IPS-15b (cell line): ENCODE results near the gene CCDC85C.

Source experiments
- H3K27me3 ChIP-seq: one replicate; pipeline ENCODE4 v1.6.1; 2013; ENCODE audit warnings: low read length; ENCODE audit not compliant: control insufficient read depth, insufficient read depth
- H3K36me3 ChIP-seq: one replicate; pipeline ENCODE4 v1.6.1; 2013; ENCODE audit warnings: low read length; ENCODE audit not compliant: control insufficient read depth, insufficient read depth
- H3K4me1 ChIP-seq: one replicate; pipeline ENCODE4 v1.6.1; 2013; ENCODE audit warnings: mild to moderate bottlenecking, low read length; ENCODE audit not compliant: control insufficient read depth, insufficient read depth
- H3K4me3 ChIP-seq: one replicate; pipeline ENCODE4 v1.5.1; 2013; ENCODE audit warnings: low read depth, low read length
- H3K9ac ChIP-seq: one replicate; pipeline ENCODE4 v1.6.1; 2013; ENCODE audit warnings: low read depth, mild to moderate bottlenecking, low read length
- H3K9me3 ChIP-seq: one replicate; pipeline ENCODE4 v1.6.1; 2013; ENCODE audit warnings: mild to moderate bottlenecking, low read length; ENCODE audit not compliant: control insufficient read depth, insufficient read depth

The CCDC85C gene

GRCh38 chr14:99627510-99628381 is 23.7 kb upstream of the CCDC85C start:
- H3K9ac ChIP-seq: no peak overlapping the region
- no peak overlapping the region for H3K4me3 ChIP-seq
- H3K4me1 ChIP-seq: no peaks in the 10 kb centered on the region
- H3K36me3 ChIP-seq: no peaks in the 10 kb centered on the region
- no peaks in the 10 kb centered on the region for H3K27me3 ChIP-seq
- H3K9me3 ChIP-seq: no peaks in the 10 kb centered on the region

GRCh38 chr14:99627100-99627499 is 23.1 kb upstream of the CCDC85C start:
- Histone ChIP-seq H3K36me3 (no peaks in the 10 kb centered on the region), H3K9ac (no peak overlapping the region), H3K27me3 (no peaks in the 10 kb centered on the region), H3K4me3 (no peak overlapping the region), H3K4me1 (no peaks in the 10 kb centered on the region), H3K9me3 (no peaks in the 10 kb centered on the region)

GRCh38 chr14:99626041-99626648 is 22.1 kb upstream of the CCDC85C start:
- Histone ChIP-seq H3K4me3 (no peak overlapping the region), H3K27me3 (no peaks in the 10 kb centered on the region), H3K4me1 (no peaks in the 10 kb centered on the region), H3K36me3 (no peaks in the 10 kb centered on the region), H3K9me3 (no peaks in the 10 kb centered on the region), H3K9ac (no peak overlapping the region)

- no peaks in the 10 kb centered on the region for H3K36me3 ChIP-seq
- no peak overlapping the region for H3K9ac ChIP-seq
- no peaks in the 10 kb centered on the region for H3K4me1 ChIP-seq
- H3K27me3 ChIP-seq: no peaks in the 10 kb centered on the region
- H3K9me3 ChIP-seq: no peaks in the 10 kb centered on the region
- H3K4me3 ChIP-seq: no peak overlapping the region
Measured at GRCh38 chr14:99625476-99625875, 21.5 kb upstream of the CCDC85C start.

- Histone ChIP-seq H3K9me3 (no peaks in the 10 kb centered on the region), H3K9ac (no peak overlapping the region), H3K4me3 (no peak overlapping the region), H3K36me3 (no peaks in the 10 kb centered on the region), H3K27me3 (no peaks in the 10 kb centered on the region), H3K4me1 (no peaks in the 10 kb centered on the region)
Measured at GRCh38 chr14:99624971-99625370, 21.0 kb upstream of the CCDC85C start.

- H3K27me3 ChIP-seq: no peaks in the 10 kb centered on the region
- no peaks in the 10 kb centered on the region for H3K36me3 ChIP-seq
- H3K4me3 ChIP-seq: no peak overlapping the region
- no peak overlapping the region for H3K9ac ChIP-seq
- no peaks in the 10 kb centered on the region for H3K4me1 ChIP-seq
- H3K9me3 ChIP-seq: no peaks in the 10 kb centered on the region
Measured at GRCh38 chr14:99624024-99624423, 20.0 kb upstream of the CCDC85C start.

GRCh38 chr14:99621948-99622347 is 17.9 kb upstream of the CCDC85C start:
- Histone ChIP-seq H3K4me1 (no peaks in the 10 kb centered on the region), H3K9ac (no peak overlapping the region), H3K4me3 (no peak overlapping the region), H3K9me3 (no peaks in the 10 kb centered on the region), H3K36me3 (no peaks in the 10 kb centered on the region), H3K27me3 (no peaks in the 10 kb centered on the region)

- no peak overlapping the region for H3K9ac ChIP-seq
- H3K4me3 ChIP-seq: no peak overlapping the region
- no peaks in the 10 kb centered on the region for H3K4me1 ChIP-seq
- H3K27me3 ChIP-seq: no peaks in the 10 kb centered on the region
- H3K9me3 ChIP-seq: no peaks in the 10 kb centered on the region
- no peaks in the 10 kb centered on the region for H3K36me3 ChIP-seq
Measured at GRCh38 chr14:99619835-99620834, 16.1 kb upstream of the CCDC85C start.

- no peak overlapping the region for H3K9ac ChIP-seq
- H3K36me3 ChIP-seq: no peaks in the 10 kb centered on the region
- no peaks in the 10 kb centered on the region for H3K27me3 ChIP-seq
Measured at GRCh38 chr14:99616832-99617800, 13.1 kb upstream of the CCDC85C start.

GRCh38 chr14:99615497-99616157 is 11.6 kb upstream of the CCDC85C start:
- Histone ChIP-seq H3K36me3 (no peaks in the 10 kb centered on the region), H3K4me1 (no peaks in the 10 kb centered on the region), H3K4me3 (no peak overlapping the region), H3K27me3 (no peaks in the 10 kb centered on the region), H3K9me3 (no peaks in the 10 kb centered on the region), H3K9ac (no peak overlapping the region)

More at GRCh38 chr14:99616832-99617800, 13.1 kb upstream of the CCDC85C start:
- Histone ChIP-seq H3K9me3 (no peaks in the 10 kb centered on the region), H3K4me1 (no peaks in the 10 kb centered on the region), H3K4me3 (no peak overlapping the region)
